Activated T-helper 2 cell treated with anti-CD3 and anti-CD28 coated beads, Interferon-gamma antibody, Interleukin-2, Interleukin-4, amounts not matched to agents 10 μg/mL and 5 μg/mL and 100 μg/mL, durations not matched to agents 14 hours and 24 hours and 36 hours (primary cell): ENCODE results near the gene TOX2. TPM values are rescaled to one million over a fixed set of nuclear protein-coding genes. Genes with fewer than 3 reads are reported as not detected.
A peak's percentile ranks its signal among the peaks of the same experiment; 100 is the strongest.

Source experiments
- DNase-seq: peaks from one replicate; pipeline ENCODE4 v3.0.0; 2021; ENCODE audit warnings: low spot score
- H3K27ac Mint-ChIP-seq: one replicate; pipeline ENCODE4 v1.8.0; 2021; ENCODE audit warnings: mixed read lengths
- H3K27me3 Mint-ChIP-seq: one replicate; pipeline ENCODE4 v1.8.0; 2021; ENCODE audit warnings: low read depth, mixed read lengths
- H3K36me3 Mint-ChIP-seq: one replicate; pipeline ENCODE4 v1.8.0; 2021; ENCODE audit warnings: low read depth, mixed read lengths
- H3K4me1 Mint-ChIP-seq: one replicate; pipeline ENCODE4 v1.8.0; 2021; ENCODE audit warnings: low read depth, mixed read lengths
- H3K4me3 Mint-ChIP-seq: one replicate; pipeline ENCODE4 v1.8.0; 2021; ENCODE audit warnings: low read depth, mild to moderate bottlenecking, moderate library complexity, mixed read lengths
- H3K9me3 Mint-ChIP-seq: one replicate; pipeline ENCODE4 v1.8.0; 2021; ENCODE audit warnings: mixed read lengths
- intact Hi-C: fragments of 100-400 bp; cut with micrococcal nuclease; formaldehyde crosslinking; loops from one replicate; pipeline ENCODE4 v1.15.1; 2023
- total RNA-seq: library from RNA; stranded (reverse); gene quantifications from 2 replicates; pipeline ENCODE4 v1.2.3, GENCODE V29; 2022

Gene TOX2
- total RNA-seq, 1 donor from 2014 or later: 2.4 TPM

- Mint-ChIP-seq H3K9me3 (peaks cover 18% of the 10 kb centered on the region), H3K36me3 (peaks cover 22% of the 10 kb centered on the region), H3K27ac (peak overlapping the region; percentile 56), H3K4me3 (no peak overlapping the region), H3K27me3 (peaks cover 27% of the 10 kb centered on the region), H3K4me1 (peaks cover 59% of the 10 kb centered on the region)
- no peak for DNase-seq
- intact Hi-C loops: loop anchor here (1.0 to 10.0 kb wide), 8 partner anchors 15 to 259 kb away; partner anchors contain the start of gene OSER1
Measured at GRCh38 chr20:43955750-43956191, 41.1 kb downstream of the TOX2 start.

- no peak overlapping the region for H3K27ac Mint-ChIP-seq
- H3K4me1 Mint-ChIP-seq: peaks cover 56% of the 10 kb centered on the region
- H3K36me3 Mint-ChIP-seq: peaks cover 22% of the 10 kb centered on the region
- DNase-seq: no peak
- no peak overlapping the region for H3K4me3 Mint-ChIP-seq
- peaks cover 32% of the 10 kb centered on the region for H3K27me3 Mint-ChIP-seq
- peaks cover 18% of the 10 kb centered on the region for H3K9me3 Mint-ChIP-seq
- intact Hi-C loops: loop anchor here (10.0 kb wide), 1 partner anchor 257 kb away; the partner anchor contains the start of gene OSER1
Measured at GRCh38 chr20:43957392-43957791, 42.7 kb downstream of the TOX2 start.

GRCh38 chr20:43958626-43959025 is 44.0 kb downstream of the TOX2 start:
- Mint-ChIP-seq H3K9me3 (peaks cover 18% of the 10 kb centered on the region), H3K4me3 (no peak overlapping the region), H3K27ac (no peak overlapping the region), H3K36me3 (peaks cover 22% of the 10 kb centered on the region), H3K27me3 (peaks cover 26% of the 10 kb centered on the region), H3K4me1 (peaks cover 45% of the 10 kb centered on the region)
- intact Hi-C loops: loop anchor here (10.0 kb wide), 1 partner anchor 256 kb away; the partner anchor contains the start of gene OSER1
- no peak for DNase-seq

GRCh38 chr20:43959079-43959919 is 44.6 kb downstream of the TOX2 start:
- no peak for DNase-seq
- Mint-ChIP-seq H3K4me1 (peaks cover 41% of the 10 kb centered on the region), H3K4me3 (no peak overlapping the region), H3K36me3 (peaks cover 22% of the 10 kb centered on the region), H3K9me3 (peaks cover 18% of the 10 kb centered on the region), H3K27me3 (peaks cover 24% of the 10 kb centered on the region), H3K27ac (no peak overlapping the region)
- intact Hi-C loops: loop anchor here (10.0 kb wide), 1 partner anchor 256 kb away; the partner anchor contains the start of gene OSER1

- peaks cover 22% of the 10 kb centered on the region for H3K36me3 Mint-ChIP-seq
- H3K9me3 Mint-ChIP-seq: peaks cover 18% of the 10 kb centered on the region
- DNase-seq: no peak
- peaks cover 38% of the 10 kb centered on the region for H3K4me1 Mint-ChIP-seq
- H3K27ac Mint-ChIP-seq: no peak overlapping the region
- no peak overlapping the region for H3K4me3 Mint-ChIP-seq
- H3K27me3 Mint-ChIP-seq: peaks cover 26% of the 10 kb centered on the region
- intact Hi-C loops: loop anchor here (10.0 kb wide), 1 partner anchor 255 kb away; the partner anchor contains the start of gene OSER1
Measured at GRCh38 chr20:43959920-43960227, 45.2 kb downstream of the TOX2 start.

GRCh38 chr20:43960231-43960630 is 45.6 kb downstream of the TOX2 start:
- H3K9me3 Mint-ChIP-seq: peaks cover 18% of the 10 kb centered on the region
- H3K4me1 Mint-ChIP-seq: peaks cover 34% of the 10 kb centered on the region
- peaks cover 22% of the 10 kb centered on the region for H3K36me3 Mint-ChIP-seq
- H3K4me3 Mint-ChIP-seq: no peak overlapping the region
- intact Hi-C loops: no loop called here
- no peak for DNase-seq
- peaks cover 26% of the 10 kb centered on the region for H3K27me3 Mint-ChIP-seq
- H3K27ac Mint-ChIP-seq: no peak overlapping the region

- peaks cover 22% of the 10 kb centered on the region for H3K36me3 Mint-ChIP-seq
- DNase-seq: no peak
- no peak overlapping the region for H3K27ac Mint-ChIP-seq
- H3K4me3 Mint-ChIP-seq: no peak overlapping the region
- intact Hi-C loops: no loop called here
- H3K9me3 Mint-ChIP-seq: peaks cover 18% of the 10 kb centered on the region
- peaks cover 26% of the 10 kb centered on the region for H3K4me1 Mint-ChIP-seq
- peaks cover 26% of the 10 kb centered on the region for H3K27me3 Mint-ChIP-seq
Measured at GRCh38 chr20:43961116-43961515, 46.5 kb downstream of the TOX2 start.

- Mint-ChIP-seq H3K27ac (no peak overlapping the region), H3K4me1 (peaks cover 22% of the 10 kb centered on the region), H3K9me3 (peaks cover 16% of the 10 kb centered on the region), H3K4me3 (no peak overlapping the region), H3K27me3 (peaks cover 23% of the 10 kb centered on the region), H3K36me3 (peaks cover 19% of the 10 kb centered on the region)
- intact Hi-C loops: no loop called here
- DNase-seq: no peak
Measured at GRCh38 chr20:43961541-43962471, 47.2 kb downstream of the TOX2 start.

GRCh38 chr20:43962530-43962929 is 47.9 kb downstream of the TOX2 start:
- Mint-ChIP-seq H3K4me3 (no peak overlapping the region), H3K4me1 (peaks cover 20% of the 10 kb centered on the region), H3K27me3 (peaks cover 21% of the 10 kb centered on the region), H3K9me3 (peaks cover 9% of the 10 kb centered on the region), H3K27ac (no peak overlapping the region), H3K36me3 (peaks cover 12% of the 10 kb centered on the region)
- DNase-seq: no peak
- intact Hi-C loops: no loop called here

GRCh38 chr20:43963233-43963632 is 48.6 kb downstream of the TOX2 start:
- Mint-ChIP-seq H3K4me3 (no peak overlapping the region), H3K4me1 (peaks cover 20% of the 10 kb centered on the region), H3K27me3 (peaks cover 18% of the 10 kb centered on the region), H3K36me3 (peaks cover 4% of the 10 kb centered on the region), H3K9me3 (peaks cover 2% of the 10 kb centered on the region), H3K27ac (no peak overlapping the region)
- DNase-seq: no peak
- intact Hi-C loops: no loop called here

- Mint-ChIP-seq H3K4me3 (no peak overlapping the region), H3K4me1 (peaks cover 18% of the 10 kb centered on the region), H3K36me3 (no peaks in the 10 kb centered on the region), H3K9me3 (no peaks in the 10 kb centered on the region), H3K27ac (peak overlapping the region; percentile 3), H3K27me3 (peaks cover 19% of the 10 kb centered on the region)
- intact Hi-C loops: no loop called here
- DNase-seq: no peak
Measured at GRCh38 chr20:43963872-43964791, 49.5 kb downstream of the TOX2 start.
